ENCODE measurements around the gene SEMA4D.
"Not testable (repeated sequence)": the region's sequence is repeated elsewhere in the genome, so short reads cannot be mapped to it uniquely, and the experiment has no call there.

The SEMA4D gene

GRCh38 chr9:89353989-89354388 lies 143.9 kb downstream of the SEMA4D start:
- DNase-seq (ENCODE audit: low spot score) = peak; percentile 8

GRCh38 chr9:89352874-89353649 lies 144.9 kb downstream of the SEMA4D start:
- no peak for DNase-seq (ENCODE audit: low spot score)

DNA sequence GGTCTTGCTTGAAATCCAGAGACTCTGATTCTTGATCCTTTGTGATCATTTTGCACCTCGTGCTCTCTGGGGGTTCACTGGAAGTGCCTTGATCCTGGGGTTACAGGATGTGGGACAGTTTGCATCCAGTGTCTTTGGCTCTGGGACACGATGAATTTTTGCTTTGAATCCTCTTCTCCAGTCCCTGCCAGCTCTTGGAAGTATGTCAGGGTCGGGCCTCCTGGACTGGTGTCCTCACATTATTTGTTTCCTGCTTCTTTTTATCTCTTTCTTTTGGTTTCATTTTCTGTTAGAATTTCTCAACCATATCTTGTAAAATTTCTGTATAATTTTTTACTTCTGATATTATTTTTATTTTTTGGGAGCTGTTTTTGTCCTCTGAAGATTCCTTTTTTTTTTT lies 145.5 kb downstream of the SEMA4D start:
- DNase-seq (ENCODE audit: low spot score) = no peak

- DNase-seq (ENCODE audit: low spot score) = no peak
Observed at GRCh38 chr9:89351584-89352300, 146.2 kb downstream of the SEMA4D start.

GRCh38 chr9:89350988-89351557 lies 146.8 kb downstream of the SEMA4D start:
- DNase-seq (ENCODE audit: low spot score) = no peak

GRCh38 chr9:89349607-89350006 lies 148.3 kb downstream of the SEMA4D start:
- no peak for DNase-seq (ENCODE audit: low spot score)

DNA sequence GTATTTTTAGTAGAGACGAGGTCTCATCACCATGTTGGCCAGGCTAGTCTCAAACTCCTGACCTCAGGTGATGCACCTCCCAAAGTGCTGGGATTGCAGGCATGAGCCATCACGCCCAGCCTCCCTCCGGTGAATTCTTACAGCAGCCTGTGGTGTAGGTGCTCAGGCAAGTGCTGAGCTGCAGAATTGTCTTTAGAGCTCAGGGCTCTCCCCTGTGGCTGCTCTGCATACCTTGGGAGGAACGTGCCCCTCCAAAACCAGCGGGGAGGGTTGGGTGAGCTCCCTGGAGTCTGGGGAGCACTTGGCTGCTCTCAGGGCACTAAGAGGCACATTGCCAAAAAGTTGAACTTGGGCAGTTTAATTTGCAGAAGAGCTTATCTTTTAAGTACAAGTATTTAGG lies 150.3 kb downstream of the SEMA4D start:
- DNase-seq (ENCODE audit: low spot score) = no peak

DNA sequence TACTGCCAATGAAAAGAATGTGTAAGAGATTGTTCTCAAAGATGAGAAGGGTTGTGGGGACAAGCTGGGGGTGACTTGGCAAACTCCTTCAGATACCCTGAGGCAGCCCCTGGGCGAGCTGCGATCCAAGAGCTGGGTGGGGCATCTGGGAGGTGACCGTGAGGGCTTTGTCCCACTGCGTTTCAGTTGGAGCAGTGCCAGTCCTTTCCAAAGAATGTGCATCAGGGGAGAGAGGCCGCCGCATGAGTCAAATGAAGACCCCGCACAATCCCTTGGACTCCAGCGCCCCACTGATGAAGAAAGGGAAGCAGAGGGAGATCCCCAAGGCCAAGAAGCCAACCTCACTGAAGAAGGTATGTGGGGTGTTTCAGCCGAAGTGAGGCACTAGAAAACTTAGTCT lies 151.2 kb downstream of the SEMA4D start:
- no peak for DNase-seq (ENCODE audit: low spot score)

- DNase-seq (ENCODE audit: low spot score) = no peak
Observed at GRCh38 chr9:89345476-89345875, 152.4 kb downstream of the SEMA4D start.

DNA sequence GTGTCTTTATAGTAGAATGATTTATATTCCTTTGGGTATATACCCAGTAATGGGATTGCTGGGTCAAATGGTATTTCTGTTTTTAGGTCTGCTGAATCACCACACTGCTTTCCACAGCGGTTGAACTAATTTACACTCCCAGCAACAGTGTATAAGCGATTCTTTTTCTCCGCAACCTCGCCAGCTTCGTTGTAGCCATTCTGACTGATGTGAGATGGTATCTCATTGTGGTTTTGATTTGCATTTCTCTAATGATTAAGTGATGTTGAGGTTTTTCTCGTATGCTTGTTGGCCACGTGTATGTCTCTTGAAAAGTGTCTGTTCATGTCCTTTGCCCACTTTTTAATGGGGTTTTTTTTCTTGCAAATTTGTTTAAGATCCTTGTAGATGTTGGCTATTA lies 154.1 kb downstream of the SEMA4D start:
- DNase-seq (ENCODE audit: low spot score) = not testable (repeated sequence)

- no peak for DNase-seq (ENCODE audit: low spot score)
Observed at GRCh38 chr9:89342948-89343347, 155.0 kb downstream of the SEMA4D start.

GRCh38 chr9:89342213-89342612 lies 155.7 kb downstream of the SEMA4D start:
- DNase-seq (ENCODE audit: low spot score) = no peak

- no peak for DNase-seq (ENCODE audit: low spot score)
Observed at GRCh38 chr9:89340332-89340731, 157.6 kb downstream of the SEMA4D start.

GRCh38 chr9:89339807-89340206 lies 158.1 kb downstream of the SEMA4D start:
- DNase-seq (ENCODE audit: low spot score) = no peak

- DNase-seq (ENCODE audit: low spot score) = no peak
Observed at GRCh38 chr9:89330513-89330912, 167.4 kb downstream of the SEMA4D start.

GRCh38 chr9:89329917-89330316 lies 168.0 kb downstream of the SEMA4D start:
- no peak for DNase-seq (ENCODE audit: low spot score)

DNA sequence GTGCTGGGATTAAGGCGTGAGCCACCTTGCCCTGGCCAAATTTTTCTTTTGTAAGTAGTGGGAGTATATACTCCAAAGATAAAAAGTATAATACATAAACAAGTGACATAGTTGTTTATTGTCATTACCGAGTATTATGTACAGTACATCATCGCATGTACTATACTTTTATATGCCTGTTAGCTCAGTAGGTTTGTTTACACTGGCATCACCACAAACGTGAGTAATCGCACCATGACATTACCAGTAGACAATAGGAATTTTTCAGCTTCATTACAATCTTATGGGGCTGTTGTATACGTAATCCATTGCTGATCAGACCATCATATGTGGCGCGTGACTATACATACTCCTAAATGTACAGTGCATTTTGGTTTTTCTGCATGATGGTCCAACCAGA lies 169.8 kb downstream of the SEMA4D start:
- no peak for DNase-seq (ENCODE audit: low spot score)

GRCh38 chr9:89325733-89326132 lies 172.2 kb downstream of the SEMA4D start:
- no peak for DNase-seq (ENCODE audit: low spot score)

DNA sequence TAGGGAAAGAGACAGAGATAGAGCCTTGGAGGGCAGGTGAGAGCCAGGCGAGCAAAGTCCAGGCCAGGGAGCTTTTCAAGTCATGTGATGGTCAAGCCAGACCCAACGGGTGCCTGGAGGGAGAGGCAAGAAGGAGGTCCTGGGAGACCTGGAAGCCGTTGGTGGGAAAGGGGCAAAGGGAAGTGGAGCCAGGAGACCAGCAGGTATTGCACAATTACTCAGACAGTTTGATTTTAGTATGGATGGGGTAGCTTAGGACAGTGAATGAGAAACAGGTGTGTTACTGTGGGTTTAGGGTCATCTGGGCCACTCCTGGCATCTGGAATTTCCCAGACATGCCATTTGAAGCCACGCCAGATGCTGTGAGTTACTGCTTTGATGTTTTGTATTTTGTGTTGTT lies 174.5 kb downstream of the SEMA4D start:
- no peak for DNase-seq (ENCODE audit: low spot score)

DNA sequence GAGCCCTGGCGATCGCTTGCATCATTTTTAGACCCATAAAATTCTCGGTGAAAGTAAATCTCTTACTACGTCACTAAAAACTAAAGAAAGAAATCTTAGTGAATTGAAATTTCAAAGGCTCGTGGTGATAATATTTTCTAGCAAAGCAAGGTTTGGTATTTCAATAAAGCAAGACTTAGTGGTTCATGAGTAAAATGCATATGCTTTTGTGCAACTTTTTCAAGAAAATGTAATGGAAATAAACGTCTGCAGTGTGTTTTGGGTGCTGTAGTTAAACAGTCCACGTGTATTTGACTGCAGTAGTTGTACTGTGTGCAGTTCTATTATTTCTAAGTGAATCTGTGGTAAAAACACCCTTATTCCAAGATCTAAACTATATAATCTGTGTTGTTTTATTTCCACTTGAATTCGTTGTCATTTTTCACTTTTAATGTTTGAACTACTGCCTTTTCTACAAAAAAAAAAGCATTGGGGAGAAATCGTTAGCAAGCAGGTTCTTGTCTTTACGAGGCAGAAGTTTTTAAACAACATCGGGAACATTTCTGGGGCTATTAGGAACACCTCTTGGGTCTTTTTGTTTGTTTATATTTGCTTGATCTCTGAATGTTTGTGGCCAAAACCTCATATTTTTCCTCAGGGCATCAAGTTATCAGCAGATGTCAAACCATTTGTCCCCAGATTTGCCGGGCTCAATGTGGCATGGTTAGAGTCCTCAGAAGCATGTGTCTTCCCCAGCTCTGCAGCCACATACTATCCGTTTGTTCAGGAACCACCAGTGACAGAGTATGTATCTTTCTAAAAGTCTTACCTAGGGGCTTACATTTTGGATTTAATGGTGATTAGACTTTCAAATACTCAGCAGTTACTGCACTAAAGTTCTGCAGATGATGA lies 178.7 kb downstream of the SEMA4D start:
- DNase-seq (ENCODE audit: low spot score) = no peak

DNA sequence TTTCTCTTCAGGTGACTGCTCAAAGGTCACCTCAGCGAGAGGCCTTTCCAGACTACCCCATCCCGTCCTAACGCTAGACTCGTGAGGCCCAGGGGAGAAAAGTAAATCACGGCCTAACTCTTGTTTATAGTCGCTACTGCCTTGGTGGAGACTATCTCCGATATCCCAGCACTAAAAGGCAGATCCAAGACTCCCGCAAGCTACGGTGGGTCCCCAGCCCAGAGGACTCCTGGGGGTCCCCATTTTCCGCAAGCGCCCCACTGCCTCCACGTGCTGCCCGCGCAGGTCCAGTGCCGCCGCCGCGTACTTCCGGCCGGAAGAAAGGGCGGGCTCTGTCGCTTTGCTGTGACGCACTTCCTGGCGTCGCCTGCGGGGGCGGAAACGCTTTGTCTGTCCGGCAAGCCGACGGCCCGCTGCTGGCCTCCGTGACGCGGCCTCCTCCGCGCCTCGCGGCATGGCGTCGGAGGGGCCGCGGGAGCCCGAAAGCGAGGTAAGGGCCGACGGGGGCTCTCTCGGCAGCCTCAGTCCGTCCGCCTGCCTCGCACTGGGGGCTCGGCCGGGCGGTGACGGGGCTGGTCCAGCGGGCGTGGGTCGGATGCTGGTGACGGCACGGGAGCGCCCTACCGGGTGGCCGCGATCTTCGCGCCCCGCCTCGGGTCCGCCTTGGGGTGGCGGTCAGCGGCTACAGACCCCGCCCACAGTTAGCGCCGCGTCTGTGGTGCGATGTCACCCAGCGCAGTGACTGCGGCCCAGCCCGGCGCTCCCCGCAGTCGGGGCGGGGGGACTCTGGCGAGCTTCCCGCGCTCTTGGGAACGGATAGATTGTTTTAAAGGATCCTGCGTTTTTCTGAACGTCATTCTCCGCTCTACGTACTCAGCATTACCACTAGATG lies 179.5 kb downstream of the SEMA4D start, which contains the start of gene SECISBP2:
TSS of gene SECISBP2 (plus strand) at position 378 of the 892 bp plus-strand sequence. CDS start at position 455, 77 bp downstream.
- DNase-seq (ENCODE audit: low spot score) = peak; percentile 96

Data from kidney tubule cell (primary cell).